Measurements from ENCODE around the gene PCYT2.

DNA sequence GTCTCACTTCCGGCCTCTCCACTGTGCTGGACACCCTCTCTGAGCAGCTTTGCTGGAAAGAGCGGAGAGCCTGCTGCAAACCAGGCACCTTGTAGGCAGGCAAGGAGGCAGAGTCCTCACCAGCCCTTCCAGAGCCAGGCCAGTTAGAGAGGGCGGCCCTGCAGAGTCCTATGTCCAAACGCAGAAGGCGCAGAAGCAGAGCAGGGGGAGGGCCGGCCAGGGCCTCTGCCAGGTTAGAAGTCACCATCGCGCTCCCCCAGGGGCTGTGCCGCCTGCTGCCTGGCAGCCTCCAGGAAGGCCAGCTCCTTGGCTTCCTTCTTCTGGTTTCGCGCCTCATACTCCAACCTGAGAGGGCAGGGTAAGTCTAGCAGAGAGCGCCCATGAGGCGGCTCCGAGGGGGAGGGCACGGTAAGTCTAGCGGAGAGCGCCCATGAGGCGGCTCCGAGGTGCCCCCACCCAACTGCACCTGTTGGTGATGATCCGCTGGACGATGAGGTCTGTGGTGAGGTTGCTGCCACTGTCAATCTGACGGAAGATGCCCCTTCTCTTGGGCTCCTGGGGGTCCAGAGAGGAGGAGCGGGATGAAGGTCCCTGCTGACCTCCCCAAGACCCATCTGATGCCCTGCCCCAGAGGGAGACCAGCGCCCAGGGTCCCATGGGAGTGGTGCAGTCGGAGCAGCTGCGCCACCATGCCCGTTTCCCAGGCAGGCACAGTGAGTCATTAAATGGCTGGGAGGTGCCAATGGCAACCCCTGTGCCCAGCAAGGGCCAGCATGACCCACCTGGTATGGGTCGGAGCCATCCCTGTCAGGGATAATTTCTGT lies 6.4 kb downstream of the PCYT2 start:
- TF ChIP-seq EZH2 (IDR thresholded peaks at IDR 0.05; ENCODE audit: borderline replicate concordance, low read depth, low read length, poor library complexity, severe bottlenecking): no peak
- TF ChIP-seq, protein P1, sequence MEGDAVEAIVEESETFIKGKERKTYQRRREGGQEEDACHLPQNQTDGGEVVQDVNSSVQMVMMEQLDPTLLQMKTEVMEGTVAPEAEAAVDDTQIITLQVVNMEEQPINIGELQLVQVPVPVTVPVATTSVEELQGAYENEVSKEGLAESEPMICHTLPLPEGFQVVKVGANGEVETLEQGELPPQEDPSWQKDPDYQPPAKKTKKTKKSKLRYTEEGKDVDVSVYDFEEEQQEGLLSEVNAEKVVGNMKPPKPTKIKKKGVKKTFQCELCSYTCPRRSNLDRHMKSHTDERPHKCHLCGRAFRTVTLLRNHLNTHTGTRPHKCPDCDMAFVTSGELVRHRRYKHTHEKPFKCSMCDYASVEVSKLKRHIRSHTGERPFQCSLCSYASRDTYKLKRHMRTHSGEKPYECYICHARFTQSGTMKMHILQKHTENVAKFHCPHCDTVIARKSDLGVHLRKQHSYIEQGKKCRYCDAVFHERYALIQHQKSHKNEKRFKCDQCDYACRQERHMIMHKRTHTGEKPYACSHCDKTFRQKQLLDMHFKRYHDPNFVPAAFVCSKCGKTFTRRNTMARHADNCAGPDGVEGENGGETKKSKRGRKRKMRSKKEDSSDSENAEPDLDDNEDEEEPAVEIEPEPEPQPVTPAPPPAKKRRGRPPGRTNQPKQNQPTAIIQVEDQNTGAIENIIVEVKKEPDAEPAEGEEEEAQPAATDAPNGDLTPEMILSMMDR (conservative IDR thresholded peaks at IDR 0.05; ENCODE audit: low read depth, low read length): no peak
